GM19328 (cell line): ENCODE measurements around the gene LCN2.

Experiments used
- ATAC-seq: cut with Tn5 transposase; IDR thresholded peaks from one replicate; pipeline ENCODE4 v1.9.1; 2021; ENCODE audit warnings: mild to moderate bottlenecking, moderate library complexity; ENCODE audit not compliant: unreplicated experiment

The LCN2 gene

GRCh38 chr9:128191406-128192046 lies 42.3 kb downstream of the LCN2 start, which contains the start of gene CIZ1:
TSS of gene CIZ1 (minus strand) at chr9:128191572. CDS start at chr9:128190857, 715 bp downstream.
- peak; percentile 69 for ATAC-seq

- no peak for ATAC-seq
These were observed 43.5 kb downstream of the LCN2 start for GRCh38 chr9:128192601-128193371.

GRCh38 chr9:128193469-128194096 lies 44.3 kb downstream of the LCN2 start:
- ATAC-seq, result no peak

GRCh38 chr9:128201441-128202369 lies 52.5 kb downstream of the LCN2 start:
- ATAC-seq, result no peak

GRCh38 chr9:128202648-128203023 lies 53.4 kb downstream of the LCN2 start:
- ATAC-seq, result no peak
